ENCODE data around the gene STAM2.
"Not testable (repeated sequence)": the region's sequence is repeated elsewhere in the genome, so short reads cannot be mapped to it uniquely, and the experiment has no call there.

Gene STAM2

DNA sequence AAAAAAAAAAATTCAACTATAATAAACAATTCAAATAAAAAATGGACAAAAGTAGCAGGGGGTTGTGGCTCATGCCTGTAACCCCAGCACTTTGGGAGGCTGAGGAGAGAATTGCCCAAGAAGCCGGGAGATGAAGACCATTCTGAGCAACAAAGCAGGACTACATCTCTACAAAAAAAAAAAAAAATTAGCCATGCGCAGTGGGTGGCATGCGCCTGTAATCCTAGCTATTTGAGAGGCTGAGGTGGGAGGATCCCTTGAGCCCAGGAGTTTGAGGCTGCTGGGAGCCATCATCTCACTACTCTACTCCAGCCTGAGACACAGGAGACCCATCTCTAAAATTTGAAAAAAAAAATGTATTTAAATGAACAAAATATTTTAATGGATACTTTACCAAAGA, 72.3 kb downstream of the STAM2 start:
- DNase-seq: no peak

- no peak for DNase-seq
Measured at GRCh38 chr2:152100961-152101360, 74.6 kb downstream of the STAM2 start.

DNA sequence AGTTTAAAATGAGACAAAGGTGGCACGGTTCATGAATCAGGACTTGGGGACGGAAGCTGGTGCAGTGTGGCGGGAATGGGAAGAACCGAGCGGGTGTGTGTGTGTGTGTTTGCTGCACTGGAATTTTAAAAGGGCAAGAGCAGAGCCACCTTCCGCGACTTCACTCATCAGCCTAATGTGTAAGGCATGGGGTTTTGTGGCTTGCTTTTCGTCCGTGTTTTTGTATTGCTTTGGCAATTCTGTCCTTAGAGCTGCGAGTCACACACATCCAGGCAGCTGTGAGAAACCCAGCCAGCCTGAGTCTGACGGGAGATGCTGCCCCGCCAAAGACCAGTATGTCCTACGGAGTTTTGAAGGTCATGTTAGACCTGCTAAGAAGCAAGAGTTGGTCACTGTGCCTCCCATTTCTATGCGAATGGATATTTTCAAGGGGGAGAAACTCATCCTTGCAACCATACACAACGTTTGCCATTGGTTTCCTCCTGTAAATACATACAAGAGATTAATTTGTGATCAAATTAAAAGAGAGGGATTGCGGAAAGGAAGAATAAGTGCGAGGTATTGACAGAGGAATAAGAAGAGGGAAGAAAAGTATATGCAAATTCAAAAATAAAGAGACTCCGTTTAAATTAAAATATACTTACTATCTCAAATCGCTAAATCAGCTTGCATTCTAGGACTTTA, 76.1 kb downstream of the STAM2 start:
- no peak for DNase-seq

GRCh38 chr2:152098496-152099366, 76.8 kb downstream of the STAM2 start, which contains the start of gene CACNB4:
TSS of gene CACNB4 (minus strand) at chr2:152099044.
- peak; percentile 17 for DNase-seq

GRCh38 chr2:152097801-152098495, 77.6 kb downstream of the STAM2 start:
- peak; percentile 18 for DNase-seq

GRCh38 chr2:152097290-152097800, 78.2 kb downstream of the STAM2 start:
- no peak for DNase-seq

DNA sequence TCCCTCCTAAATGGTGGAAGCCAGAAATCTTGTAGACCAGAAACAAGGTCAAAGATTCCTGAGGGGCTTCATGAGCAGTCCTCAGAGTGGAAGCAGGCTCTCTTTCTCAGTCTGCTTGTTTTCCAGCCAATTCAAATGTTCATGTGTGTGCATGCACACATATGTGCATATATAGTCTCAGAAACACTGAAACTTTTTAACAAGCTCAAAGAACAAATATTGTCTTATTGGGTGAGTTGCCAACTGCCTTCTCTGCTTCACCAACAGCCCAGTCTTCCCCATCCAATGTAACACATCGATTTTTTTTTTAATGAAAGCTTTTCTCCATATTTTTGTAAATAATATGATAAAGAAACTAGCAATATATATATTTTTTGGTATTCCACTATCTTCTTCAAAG, 80.4 kb downstream of the STAM2 start:
- no peak for DNase-seq

DNA sequence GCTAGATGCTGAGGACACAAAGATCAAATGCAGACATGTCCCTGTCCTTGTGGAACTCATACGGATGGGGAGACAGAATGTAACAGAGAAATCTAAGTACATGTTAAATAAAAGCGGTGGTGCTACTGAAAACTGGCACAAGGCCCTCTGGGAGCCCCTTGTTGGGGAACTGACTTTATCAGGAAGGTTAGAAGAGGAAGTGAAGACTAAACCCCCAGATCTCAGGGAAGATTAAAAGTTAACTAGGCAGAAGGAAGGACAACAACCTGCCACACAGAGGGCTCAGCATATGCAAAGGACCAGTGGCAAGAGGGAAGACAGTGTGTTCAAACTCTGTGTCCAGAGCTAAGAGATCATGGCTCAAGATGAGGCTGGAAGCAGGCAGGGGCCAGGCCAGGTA, 81.5 kb downstream of the STAM2 start:
- no peak for DNase-seq

DNA sequence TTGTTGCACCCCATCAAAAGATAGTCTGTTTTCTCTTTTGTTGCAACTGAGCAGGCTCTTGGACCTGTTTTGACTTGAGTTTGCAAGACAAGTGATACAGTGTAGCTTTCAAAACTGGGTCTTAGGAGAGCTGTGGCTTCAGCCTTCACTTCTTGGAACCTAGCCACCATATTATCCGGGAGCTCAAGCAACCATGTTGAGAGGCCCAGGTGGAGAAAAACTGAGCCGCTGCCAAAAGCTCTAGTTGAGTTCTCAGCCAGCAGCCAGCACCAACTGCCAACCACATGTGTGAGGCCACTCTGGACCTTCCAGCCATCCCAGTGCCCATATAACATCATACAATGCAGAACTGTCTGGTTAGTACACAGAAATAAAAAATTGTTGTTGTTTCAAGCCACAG, 82.1 kb downstream of the STAM2 start:
- DNase-seq: no peak

GRCh38 chr2:152092095-152092494, 83.5 kb downstream of the STAM2 start:
- no peak for DNase-seq

DNA sequence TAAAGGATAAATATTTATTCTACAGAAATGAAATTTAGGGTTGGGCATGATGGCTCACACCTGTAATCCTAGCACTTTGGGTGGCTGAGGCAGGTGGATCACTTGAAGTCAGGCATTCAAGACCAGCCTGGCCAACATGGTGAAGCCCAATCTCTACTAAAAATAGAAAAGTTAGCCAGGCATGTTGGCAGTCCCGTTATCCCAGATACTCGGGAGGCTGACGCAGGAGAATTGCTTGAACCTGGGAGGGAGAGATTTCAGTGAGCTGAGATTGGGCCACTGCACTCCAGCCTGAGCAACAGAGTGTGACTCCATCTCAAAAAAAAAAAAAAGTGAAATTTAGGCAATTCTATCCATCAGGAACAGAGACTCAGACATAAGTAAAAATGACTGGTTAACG, 84.8 kb downstream of the STAM2 start:
- not testable (repeated sequence) for DNase-seq

- no peak for DNase-seq
Measured at GRCh38 chr2:152089238-152089637, 86.3 kb downstream of the STAM2 start.

DNA sequence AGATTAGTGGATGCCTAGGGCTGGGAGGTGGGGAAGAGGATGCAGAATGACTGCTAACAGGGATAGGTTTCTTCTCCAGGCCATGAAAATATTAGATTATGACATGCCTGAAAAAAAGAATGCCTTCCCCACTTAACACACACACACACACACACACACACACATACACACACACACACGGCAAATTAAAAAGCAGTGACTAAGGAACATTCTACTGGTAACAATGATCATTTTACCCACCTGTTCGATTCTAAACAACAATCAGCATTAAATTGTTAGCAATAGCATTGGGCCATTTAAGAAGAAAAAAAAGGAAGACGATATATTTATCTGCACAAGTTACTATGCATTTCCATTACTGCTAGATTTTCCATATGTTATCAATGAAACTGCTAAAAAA, 87.6 kb downstream of the STAM2 start:
- DNase-seq: no peak

DNA sequence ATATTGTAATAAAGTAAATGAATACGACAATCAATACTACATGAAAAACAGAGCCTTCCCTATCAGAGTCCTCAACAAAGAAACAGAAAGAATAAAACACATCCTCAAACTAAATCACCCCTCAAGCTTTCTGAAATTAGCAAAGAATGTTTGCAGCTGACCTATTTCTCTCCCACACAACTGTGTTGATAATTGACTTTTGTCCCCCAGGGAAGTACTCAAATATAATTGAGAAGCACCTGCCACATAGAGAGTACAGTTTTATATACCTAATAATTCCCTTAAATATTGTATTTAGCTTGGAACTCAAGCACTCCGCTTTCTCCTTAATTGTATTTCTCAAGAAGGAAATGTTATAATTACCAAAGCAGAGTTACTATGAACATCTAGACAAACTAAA, 89.3 kb downstream of the STAM2 start:
- no peak for DNase-seq

DNA sequence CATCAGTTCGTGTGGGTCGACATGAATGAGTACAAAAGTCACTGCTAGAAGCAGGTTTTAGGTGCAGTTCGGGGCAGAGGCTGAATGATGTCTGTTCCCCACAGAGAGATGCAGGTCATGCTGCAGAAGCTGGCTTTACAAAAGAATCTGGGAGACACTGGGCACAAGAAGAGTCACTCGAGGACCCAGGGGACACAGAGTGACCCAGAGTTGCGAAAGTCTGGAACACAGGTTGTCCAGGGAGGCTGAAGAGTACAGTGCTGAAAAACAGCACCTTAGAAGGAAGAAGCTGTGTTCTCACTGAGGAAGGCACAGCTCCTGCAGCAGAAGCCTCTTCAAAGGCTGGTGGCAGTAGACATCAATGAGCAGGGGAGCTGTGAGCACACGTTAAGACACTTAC, 91.5 kb downstream of the STAM2 start:
- DNase-seq: no peak

GRCh38 chr2:152083202-152083875, 92.2 kb downstream of the STAM2 start:
- no peak for DNase-seq

DNA sequence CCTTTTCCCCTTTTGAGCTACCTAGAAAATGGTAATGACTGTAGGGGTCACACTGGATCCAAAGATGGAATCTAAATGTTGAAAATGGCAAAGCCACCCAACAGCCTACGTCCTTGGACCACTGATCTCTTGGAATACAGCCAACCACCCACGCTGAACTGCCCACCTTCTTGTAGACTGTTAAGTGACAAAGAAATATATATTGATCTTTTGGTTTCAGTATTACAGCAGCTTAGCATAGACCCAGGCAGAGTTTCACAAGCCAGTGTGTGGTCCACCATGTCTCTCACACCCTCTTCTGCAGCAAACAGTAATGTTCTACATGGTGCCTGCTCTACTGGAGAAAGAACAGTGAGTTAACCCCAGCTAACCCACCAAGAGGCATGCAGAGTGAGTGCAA, 96.9 kb downstream of the STAM2 start:
- DNase-seq: no peak

DNA sequence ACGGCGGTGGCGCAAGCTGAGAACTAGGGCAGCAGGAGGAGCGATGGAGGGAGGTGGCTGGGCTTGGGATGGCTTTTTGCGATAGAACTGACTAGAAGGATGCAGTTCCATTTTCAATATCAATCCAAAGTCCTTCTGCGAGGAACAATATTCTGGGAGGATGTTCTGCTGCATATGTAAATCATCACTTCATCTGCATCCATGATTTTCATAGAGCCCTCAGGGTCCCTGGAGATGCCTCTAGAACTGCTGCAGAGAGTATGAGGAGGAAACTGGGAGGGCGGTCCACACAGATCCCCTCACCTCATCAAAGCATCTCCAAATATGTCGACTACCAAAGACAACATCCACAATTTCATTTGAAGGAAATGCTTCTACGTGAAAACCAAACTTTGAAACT, 97.5 kb downstream of the STAM2 start:
- no peak for DNase-seq

DNA sequence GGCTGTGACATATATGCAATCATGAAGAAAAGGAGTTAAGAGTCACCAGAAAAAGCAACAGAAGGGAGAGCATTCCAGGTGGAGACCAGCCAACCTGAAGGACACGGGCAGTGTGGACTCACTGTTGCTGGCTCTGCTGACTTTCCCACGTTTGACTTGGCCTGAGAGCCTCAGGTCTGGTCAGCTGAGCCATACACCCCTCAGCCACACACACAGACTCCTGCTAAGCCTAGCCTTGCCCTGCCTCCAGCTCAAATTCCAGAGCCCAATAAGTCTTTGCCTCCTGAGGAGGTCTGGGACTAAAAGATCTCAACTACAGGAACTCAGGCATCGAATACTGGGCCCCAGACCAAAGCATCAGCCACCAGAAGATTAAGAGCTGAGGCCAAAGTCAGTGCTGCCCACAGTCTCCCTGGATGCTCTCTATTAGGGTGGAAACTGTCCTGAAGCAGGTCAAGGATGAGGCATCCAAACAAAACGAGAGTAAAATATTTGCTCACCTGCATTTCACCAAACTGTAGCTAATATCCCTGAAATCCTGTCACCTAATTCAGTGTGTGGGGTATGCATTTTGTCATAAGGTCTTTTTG, 100.0 kb downstream of the STAM2 start:
- DNase-seq: no peak

- DNase-seq: no peak
Measured at GRCh38 chr2:152072011-152072410, 103.6 kb downstream of the STAM2 start.

DNA sequence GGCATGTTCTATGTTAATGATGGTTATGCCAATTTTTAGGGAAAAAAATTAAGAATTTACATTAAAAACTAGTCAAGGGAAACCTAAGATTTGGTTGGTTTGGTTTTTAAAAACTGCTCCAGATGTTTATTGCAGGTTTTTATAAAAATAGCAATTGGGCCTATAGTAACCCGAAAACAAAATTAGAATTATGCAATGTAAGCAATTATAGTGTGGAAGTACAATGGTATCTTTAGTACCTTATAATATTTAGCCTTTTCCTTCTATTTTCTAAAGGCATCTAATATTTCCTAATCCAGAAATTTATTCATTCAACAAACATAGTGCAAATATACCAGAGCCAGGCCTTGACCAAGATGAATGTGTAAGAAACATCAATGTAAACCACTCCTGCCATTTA, 104.0 kb downstream of the STAM2 start:
- DNase-seq: no peak

DNA sequence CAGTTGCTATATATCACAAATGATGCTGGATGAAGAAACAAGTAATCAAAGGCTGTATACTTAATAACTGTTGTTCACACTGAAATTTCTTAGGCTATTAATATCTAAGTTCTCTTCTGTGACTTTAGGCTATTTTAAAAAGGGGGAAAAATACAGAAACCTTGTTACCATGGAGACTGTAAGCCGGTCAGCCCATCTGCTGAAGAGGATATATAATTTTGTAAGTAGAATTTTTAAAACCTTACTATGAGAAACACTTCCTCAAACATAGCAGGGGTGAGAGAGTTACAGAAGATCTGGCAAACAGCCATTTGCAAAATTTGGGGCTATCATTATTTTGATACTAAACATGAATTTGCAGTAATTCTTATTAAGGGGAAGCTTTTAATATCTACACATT, 104.5 kb downstream of the STAM2 start:
- no peak for DNase-seq

DNA sequence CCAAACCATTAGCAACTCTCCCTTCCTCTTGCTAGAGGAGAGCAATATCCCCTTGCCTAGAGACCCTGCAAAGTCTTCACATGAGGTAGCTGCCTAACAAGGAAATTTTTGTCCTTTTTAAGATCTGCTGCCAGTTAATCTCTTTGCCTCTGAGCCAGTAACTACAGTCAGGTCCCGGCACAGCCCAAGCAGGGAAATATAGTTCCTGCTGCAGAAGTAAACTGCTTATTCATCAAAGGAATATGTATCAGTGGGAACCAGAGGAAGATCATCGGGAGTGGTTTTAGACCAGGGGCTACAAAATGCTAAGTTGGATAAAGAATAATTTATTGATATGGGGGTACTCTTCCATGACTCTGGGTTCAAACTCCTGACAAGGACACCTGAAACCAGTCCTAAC, 107.3 kb downstream of the STAM2 start:
- no peak for DNase-seq

All from activated T-cell treated with anti-CD3 and anti-CD28 coated beads, Interleukin-2, amount 50 U/mL, for 1 hour (primary cell).